SH-SY5Y (cell line): Measurements from ENCODE around the gene CHRM1.

Source experiments
- GATA2 ChIP-seq: IDR thresholded peaks from 2 replicates; pipeline ENCODE4 v1.6.1; 2011; ENCODE audit warnings: mild to moderate bottlenecking, low read depth, low read length
- GATA3 ChIP-seq: IDR thresholded peaks from 2 replicates; pipeline ENCODE4 v1.6.1; 2011; ENCODE audit warnings: low read depth, mild to moderate bottlenecking, low read length, moderate library complexity

GRCh38 chr11:62954478-62954877, 33.3 kb upstream of the CHRM1 start:
- TF ChIP-seq GATA2 (no peak), GATA3 (no peak)
